HG03066 (cell line): ENCODE data around the gene SEMA3D.

Experiments used
- ATAC-seq: cut with Tn5 transposase; IDR thresholded peaks from one replicate; pipeline ENCODE4 v1.9.1; 2021; ENCODE audit warnings: low read depth; ENCODE audit not compliant: unreplicated experiment

The SEMA3D gene

DNA sequence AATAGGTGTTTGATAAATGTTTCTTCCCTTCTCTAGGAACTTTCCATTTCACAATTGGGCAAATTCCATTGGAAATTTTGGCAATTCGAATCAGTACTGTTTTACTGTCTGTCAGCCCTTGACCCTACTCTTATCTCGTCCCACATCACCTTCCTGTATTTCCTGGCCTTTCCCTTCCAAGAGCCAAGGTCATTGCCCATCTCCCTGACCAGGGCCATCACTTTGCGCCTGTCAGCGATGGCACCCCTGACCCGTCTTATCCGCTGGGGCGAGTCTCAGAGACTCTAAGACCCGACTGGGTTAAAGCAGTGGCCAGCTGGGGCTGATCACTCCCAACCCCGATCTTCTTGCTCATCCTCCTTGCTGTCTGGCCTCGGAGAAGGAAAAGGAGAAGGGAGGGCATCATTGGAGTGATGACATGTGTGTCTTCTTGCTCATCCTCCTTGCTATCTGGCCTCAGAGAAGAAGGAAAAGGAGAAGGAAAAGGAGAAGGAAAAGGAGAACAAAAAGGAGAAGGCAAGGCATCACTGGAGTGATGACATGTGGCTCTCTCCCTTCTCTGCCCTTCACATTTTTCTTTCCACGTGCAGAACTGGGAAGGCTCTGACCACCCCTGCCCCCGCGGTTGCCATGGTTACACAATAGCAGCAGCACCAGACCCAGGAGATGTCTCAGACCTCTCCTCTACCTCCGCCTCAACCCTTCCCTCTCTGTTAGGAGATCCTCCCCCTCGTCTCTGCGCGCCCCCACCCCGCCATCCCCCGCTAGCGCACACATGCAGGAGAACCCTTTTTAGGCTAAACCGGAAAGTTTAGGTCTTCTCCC lies 2.0 kb downstream of the SEMA3D start:
- ATAC-seq = no peak

DNA sequence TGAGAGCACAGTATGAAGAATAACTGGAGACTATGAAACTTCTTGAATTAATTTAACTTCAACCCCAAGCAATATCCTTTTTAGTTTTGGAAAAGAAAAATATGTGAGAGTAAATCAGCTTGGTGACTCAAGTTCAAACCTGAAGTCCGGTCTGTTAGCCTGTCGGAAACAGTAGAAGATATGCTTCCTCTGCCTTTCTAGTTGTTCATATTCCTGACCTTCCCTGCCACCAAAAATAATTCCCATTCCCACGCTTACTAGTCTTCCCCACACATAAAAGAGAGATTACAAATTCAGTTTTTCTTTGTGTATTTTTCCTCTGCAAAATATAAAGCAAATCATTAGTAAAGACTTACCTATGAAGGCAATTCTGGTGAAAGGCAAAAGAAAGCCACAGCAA lies 3.6 kb downstream of the SEMA3D start:
- ATAC-seq = no peak

DNA sequence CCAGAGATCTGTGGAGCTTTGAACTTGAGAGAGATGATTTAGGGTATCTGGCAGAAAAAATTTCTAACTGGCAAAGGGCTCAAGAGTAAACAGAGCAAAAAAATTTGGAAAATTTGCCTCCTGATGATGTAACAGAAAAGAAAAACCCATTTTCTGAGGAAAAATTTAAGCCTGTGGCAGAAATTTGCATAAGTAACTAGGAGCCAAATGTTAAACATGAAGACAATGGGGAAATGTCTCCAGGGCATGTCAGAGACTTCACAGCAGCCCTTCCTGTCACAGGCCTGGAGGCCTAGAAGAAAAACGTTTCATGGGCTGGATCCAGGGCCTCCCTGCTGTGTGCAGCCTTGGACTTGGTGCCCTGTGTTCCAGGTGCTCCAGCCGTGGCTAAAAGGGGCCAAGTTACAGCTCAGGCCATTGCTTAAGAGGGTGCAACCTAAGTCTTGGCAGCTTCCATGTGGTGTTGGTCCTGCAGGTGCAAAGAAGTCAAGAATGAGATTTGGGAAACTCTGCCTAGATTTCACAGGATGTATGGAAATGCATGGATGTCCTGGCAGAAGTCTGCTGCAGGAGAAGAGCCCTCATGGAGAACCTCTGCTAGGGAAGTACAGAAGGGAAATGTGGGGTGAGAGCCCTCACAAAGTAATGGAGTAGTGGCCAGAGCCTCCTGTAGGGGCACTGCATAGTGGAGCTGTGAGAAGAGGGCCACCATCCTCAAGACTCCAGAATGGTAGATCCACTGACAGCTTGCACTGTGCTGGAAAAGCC lies 8.1 kb downstream of the SEMA3D start:
- no peak for ATAC-seq

DNA sequence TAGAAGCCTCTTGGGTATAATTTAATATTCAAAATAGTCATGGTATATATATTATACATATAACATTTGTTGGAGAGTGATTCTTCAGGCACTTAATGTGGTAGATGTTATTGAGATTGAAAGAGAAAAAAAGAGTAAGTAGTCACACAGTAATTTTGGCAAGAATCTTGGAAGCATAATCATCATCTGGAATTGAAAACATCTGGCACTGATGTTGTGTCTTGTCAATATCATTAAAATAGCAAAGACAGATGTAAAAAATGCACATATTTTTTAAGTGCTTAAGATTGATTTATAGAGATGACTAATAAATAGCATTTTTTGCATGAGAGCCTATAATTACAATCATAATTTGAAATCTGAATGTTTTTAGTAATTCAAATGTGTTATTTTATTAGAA lies 9.5 kb downstream of the SEMA3D start:
- no peak for ATAC-seq

DNA sequence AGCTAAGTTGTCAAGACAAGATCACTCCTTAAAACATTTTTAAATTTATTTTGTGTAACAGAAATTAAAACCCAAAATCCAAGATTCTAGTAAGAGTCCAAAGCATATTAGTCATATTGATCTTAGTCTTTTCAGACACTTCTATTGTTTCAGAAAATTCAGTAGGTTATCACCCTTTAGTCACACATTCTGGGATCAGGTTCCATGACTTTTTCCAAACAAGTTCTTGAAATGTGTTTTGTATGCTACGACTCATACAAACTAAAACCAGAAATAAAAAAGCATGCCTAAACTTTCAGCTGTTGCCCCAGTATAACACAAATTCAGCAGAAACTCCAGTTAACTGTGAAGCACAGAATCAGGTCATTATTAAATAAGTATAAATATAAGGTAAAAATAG lies 10.7 kb downstream of the SEMA3D start:
- no peak for ATAC-seq

DNA sequence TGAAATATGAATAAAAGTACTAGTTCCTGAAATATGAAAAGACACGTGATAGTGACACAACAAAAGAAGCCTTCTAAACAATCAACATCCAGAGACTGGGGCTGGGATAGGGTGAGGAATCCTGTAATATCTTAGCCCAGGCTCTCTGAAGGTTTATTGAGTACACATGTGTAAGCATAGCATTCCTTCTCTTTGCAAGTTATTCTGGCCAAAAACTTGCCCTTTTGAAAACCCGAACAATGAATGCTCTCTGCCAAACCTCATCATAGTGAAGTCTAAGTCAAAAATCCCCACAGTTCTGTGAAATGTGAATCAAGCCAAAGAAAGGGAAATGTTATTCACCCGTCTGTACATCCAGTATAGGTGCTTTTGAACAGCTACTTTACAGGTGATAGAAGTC lies 11.6 kb downstream of the SEMA3D start:
- no peak for ATAC-seq

DNA sequence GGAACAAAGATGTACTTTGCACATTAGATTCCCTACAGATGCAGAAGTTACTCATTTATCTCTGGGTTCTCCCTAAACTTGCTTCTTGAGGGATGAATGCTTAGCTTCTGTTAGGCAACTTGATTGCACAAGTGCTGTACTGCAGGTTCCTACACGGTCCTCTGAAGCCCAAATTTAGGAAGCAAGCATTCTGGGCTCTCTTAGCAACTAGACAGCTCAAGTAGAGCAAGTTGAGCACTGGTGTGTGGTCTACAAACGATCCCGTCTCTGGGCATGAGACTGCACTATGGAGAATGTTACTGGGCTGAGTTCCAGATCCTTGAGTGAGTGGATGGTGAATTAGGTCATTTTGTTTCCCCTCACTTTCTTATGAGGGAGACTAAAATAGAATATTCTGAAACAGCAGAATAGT lies 14.3 kb downstream of the SEMA3D start:
- ATAC-seq = no peak

DNA sequence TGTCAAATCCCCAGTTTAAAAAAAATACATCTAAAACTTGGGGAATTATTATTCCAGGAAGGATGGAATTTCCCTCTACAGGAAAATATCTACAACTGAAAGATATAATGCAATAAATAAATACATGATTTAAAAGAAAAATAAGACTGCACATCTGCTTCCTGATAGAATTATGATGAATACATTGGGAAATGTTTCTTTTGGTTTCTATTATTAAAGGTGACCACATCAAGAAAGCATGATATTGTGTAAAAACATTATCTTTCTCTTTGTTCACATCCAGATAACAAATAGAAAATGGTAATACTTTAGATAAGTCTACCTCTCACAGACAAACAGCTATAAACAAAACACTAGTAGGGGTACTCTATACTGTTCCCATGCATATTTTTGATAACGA lies 19.2 kb downstream of the SEMA3D start:
- ATAC-seq = no peak

DNA sequence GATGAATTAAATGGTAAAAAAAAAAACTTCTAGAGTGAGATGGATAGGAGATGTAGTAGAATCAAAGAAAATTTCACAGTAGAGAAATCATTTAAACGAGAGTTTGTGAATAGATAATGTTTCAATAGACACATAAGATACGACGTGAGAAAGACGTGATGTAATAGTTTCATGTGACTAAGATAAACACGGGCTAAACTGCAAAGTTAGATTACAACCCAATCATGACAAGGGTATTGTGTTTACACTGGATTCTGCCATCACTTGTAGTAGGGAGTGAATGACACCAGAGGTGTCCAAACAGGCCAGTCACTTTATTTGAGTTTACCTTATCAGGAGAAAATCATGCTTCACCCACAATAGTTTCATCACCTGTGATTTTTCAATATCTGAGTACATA lies 21.6 kb downstream of the SEMA3D start:
- ATAC-seq = no peak

DNA sequence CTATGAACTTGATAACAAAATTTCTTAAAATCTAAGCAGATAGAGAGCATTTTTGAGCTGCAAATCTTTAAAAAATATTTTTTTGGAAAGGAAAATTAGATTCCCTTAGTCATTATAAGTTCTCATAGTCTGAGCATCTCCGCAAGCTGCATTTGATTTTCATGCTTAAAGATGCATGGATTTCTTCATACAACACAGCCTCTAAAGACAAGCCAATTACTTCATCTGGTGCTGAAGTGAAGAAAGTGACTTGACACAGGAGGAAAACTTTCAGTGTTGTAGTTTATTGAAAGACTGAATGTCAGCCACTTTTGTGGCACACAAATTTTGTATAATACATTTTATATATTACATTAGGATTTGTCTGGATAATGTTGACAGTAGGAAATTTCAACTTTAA lies 22.5 kb downstream of the SEMA3D start:
- ATAC-seq = no peak

DNA sequence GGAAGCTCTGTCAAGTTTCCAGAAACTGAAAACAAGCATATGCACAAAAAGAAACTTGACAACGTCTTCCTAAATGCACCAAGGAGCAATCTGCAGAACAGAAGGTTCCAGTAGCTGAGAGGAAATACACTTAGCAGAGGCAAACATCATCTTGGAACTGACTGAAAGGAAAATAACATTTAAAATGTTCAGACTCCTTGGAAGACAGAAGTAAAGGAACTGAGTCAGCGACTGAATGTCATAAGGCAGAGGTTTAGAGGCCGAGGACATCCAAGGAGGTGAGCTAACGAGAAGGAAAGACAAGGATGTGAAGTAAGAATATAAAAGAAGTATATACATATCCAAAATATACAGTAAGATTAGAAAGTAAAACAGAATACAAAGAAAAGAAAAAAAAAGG lies 24.1 kb downstream of the SEMA3D start:
- no peak for ATAC-seq

DNA sequence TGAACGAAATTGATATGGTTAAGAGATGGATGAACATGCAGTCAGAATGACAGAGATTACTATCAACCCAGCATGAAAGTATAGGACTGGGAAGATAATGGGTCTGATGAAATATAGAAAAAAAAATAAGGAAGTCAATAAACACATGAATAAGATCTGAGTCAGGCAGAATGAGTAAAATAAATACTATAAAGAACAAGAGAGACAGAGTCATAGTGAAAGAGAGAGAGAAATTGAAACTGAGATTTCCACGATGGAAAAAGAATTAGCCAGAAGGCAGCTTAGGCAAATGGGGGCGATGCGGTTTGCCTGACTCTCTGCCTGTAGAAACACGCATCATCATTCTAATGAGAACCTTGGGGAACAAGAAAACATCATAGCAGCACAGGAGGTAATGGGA lies 26.6 kb downstream of the SEMA3D start:
- peak; percentile 92 for ATAC-seq

DNA sequence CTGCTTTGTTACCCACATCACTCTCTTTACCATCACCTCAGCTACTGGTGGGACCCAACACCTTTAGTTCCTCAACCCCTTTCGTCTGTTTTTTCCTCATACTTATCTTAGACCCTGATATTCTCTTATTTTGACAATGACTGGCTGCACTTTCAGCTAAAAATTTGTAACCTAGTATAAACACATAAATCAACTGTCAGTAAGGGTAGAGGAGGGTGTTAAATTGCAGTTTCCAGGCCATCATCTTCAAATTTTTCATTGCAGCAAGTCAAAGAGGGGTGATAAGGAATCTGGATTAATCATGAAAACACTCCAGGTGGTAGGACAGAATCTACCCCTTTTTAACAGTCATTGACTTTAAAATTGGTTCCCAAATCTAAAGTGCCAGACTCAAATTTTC lies 27.9 kb downstream of the SEMA3D start:
- ATAC-seq = no peak

DNA sequence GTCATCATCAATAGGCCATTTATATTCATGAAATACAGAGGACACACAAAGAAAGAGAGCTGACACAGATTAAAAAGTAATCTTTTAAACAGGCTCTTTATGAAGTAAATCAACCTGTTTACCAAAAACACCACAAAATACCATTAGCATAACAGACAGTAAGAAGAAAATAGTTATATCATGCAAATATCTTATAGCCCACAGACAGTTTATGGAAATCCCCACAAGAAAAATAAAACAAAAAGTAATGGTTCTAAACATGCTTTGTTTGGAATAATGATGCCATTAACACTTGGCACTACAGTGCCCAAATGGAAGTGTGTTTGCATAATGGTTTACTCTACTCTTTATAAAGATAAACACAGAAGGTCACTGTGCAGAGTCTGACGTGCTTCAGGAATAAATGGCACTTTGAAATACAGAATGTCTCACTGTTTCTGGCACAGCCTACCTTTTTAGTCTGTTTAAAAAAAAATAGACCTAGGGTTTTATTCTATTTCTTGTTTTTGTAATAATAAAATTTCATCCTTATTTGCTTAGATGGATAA lies 30.1 kb downstream of the SEMA3D start:
- ATAC-seq = no peak

DNA sequence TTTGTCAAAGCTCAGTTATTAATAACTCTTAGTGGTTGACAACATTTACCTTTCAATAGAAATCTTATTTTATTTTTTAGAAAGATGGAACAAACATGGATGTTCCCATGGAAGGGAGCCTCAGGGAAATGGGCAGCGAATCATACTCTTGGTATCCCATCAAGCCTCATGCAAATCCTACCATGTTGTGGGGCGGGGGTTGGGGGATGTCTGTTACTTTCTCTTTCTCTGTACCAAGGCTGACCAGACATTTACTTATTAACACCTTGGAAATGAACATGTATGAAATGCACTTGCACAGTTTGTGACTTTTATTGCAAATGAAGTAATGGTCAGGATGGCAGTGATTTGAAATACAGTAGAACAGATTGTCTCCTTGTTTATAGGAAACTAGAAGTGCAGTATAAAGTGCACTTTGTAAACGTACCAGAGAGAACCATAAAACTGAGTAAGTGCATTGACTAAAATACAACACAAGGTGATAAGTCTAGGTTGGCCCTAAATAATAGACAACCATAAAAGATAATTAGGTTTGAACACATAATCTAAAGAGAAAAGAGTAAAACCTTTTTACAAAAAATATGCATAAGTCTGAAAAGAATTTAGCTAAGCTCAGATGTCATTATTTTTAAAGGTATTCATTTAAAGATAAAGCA lies 32.4 kb downstream of the SEMA3D start:
- ATAC-seq = no peak

DNA sequence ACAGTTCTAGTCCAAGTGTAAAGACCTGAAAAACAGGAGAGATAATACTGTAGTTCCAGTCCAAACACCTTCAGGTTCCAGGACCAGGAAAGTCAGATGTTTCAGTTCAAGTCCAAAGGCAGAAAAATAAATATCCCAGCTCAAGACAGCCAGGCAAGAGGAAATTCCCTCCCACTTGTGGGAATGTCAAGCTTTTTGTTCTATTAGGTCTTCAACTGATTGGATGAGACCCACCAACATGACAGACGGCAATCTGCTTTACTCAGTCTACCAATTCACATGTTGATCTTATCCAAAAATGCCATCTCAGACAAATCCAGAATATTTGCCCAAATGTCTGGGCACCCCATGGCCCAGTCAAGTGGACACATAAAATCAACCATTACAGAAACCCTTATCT lies 33.1 kb downstream of the SEMA3D start:
- no peak for ATAC-seq

DNA sequence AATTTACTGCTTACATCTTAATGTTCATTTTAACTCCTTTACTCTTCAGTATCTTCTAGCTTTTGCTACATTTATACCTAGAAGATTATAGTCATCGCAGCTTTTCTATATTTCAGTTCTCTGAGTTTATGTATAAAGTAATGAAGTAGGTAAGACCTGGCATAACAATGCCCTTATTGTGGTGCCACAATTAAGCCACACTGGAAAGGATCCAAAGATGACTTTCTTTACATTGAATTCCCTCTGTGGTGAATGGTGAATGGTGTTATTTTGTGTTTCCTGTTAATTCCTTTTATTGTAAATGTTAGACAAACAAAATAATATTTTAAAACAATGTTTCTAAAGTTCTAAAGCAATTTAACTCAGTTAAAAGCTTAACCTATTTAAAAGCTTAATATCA lies 36.2 kb downstream of the SEMA3D start:
- no peak for ATAC-seq

DNA sequence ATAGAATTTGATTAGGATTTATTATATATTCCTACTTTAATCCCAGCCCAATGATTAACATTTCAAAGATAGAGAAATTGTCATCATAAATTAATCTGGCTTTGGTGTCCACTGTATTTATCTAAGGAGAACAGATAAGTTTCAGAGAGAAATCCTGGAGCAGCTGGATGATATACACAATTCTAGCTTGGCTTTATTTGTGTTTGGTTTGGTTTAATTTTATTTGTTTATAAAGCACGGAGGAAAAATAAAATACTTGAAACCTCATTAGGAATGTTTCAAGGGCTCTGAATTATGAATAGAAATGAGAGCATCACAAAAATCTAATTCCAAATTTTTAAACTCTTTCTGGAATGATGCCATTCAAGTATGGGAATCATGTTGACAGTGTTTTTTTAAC lies 42.1 kb downstream of the SEMA3D start:
- ATAC-seq = no peak

DNA sequence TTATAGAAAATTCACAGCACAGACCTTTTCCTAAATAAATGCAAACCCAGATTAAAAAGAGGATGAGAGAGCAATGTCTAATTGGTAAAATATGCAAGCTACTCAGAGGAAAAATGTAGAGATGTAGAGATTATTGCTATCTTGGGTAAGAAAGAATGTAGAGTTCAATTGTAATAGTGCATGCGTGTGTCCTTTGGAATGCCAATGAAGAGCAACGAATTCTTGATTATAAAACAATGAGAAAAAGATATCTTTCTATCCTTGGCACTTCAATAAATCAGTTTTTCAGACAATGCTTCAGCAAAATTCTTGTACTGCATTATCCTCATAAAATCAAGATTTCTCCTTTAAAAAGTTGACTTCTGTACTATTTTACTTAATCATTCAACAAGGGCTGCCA lies 50.9 kb downstream of the SEMA3D start:
- no peak for ATAC-seq

DNA sequence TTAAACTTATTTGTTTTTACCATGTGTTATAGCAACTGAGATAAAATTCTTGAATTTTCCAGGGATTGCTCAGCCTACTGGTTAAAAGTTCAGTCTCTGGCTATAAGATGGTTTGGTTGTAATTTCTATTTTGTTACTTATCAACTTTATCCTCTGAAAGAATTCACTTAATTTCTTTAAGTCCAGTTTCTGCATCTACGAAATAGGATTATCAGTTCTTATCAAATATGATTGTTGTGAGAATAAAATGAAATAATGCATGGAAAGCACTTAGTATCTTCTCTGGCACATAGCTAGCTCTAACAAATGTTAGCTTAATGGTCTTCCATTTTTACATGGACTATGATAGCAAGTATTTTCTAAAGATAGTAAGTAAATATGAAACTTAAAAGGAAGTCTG lies 53.3 kb downstream of the SEMA3D start:
- ATAC-seq = no peak

DNA sequence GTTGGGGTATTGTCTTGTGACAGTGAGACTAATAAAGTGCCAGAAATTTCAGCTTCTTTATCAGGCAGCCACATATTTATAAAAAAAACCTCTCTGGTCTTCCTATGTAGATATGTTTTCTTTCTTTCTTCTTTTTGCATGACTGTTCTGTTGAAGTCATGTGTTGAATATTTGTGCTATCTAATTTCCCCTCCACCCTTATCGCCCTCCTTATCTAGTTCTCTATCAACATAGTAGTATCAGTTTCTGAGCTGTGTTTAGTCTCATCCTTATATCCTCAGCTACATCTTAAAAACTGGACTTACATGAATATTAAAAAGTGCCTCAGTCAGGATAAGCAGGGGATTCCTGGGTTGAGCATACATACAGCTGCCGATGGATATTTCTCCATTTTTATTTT lies 53.9 kb downstream of the SEMA3D start:
- ATAC-seq = no peak
